Colonic mucosa (tissue), 4 donors: Measurements from ENCODE around the gene UGGT2. TPM values are rescaled to one million over a fixed set of nuclear protein-coding genes. Genes with fewer than 3 reads are reported as not detected.
"Not testable (repeated sequence)": the region's sequence is repeated elsewhere in the genome, so short reads cannot be mapped to it uniquely, and the experiment has no call there.

Experiments
- DNase-seq: peaks from one replicate; pipeline ENCODE4 v3.0.0-alpha.2; 2020
- H3K27ac ChIP-seq: fragments of 200-600 bp; one replicate; pipeline ENCODE4 v1.8.0; 2021
- H3K27me3 ChIP-seq: fragments of 200-600 bp; one replicate; pipeline ENCODE4 v1.8.0; 2021
- H3K36me3 ChIP-seq: fragments of 200-600 bp; one replicate; pipeline ENCODE4 v1.8.0; 2021
- H3K4me1 ChIP-seq: fragments of 200-600 bp; one replicate; pipeline ENCODE4 v1.8.0; 2021; ENCODE audit warnings: mild to moderate bottlenecking
- H3K4me3 ChIP-seq: fragments of 200-600 bp; one replicate; pipeline ENCODE4 v1.8.0; 2021
- H3K9ac ChIP-seq, 2 donors: one replicate each; pipeline ENCODE4 v1.7.0; 2013; ENCODE audit warnings: control low read depth in 2 of 2, low read depth in 2 of 2, low read length in 2 of 2
- H3K9me3 ChIP-seq: fragments of 200-600 bp; one replicate; pipeline ENCODE4 v1.8.0; 2021
- CTCF ChIP-seq: fragments of 200-600 bp; IDR thresholded peaks from one replicate; pipeline ENCODE4 v1.8.0; 2022; ENCODE audit warnings: antibody characterized with exemption, mild to moderate bottlenecking
- intact Hi-C: fragments of 100-400 bp; cut with DNase I; formaldehyde crosslinking; loops from one replicate; pipeline ENCODE4 v1.14.1; 2022
- total RNA-seq, 2 donors: library from RNA; stranded (reverse); fragmentation: NEBNext Ultra II Directional in 1 of 2; extraction: Animal tissue kit (Norgen Biotek cat#: 25700) in 1 of 2; gene quantifications; one replicate each; pipeline ENCODE4 v1.2.1, GENCODE V29; 2021
- donor health status: healthy.
- donor health status: DM: no; HTN: no; CAD: no.
- donor health status: DM: no; HTN: no; CAD: no.

The UGGT2 gene
- total RNA-seq, 2 donors from 2014 or later: 16.3 to 18.0 TPM

- H3K27ac ChIP-seq: no peak overlapping the region
- H3K27me3 ChIP-seq: no peaks in the 10 kb centered on the region
- DNase-seq: no peak
- H3K4me3 ChIP-seq: no peak overlapping the region
- no peak for TF ChIP-seq CTCF
- H3K4me1 ChIP-seq: no peaks in the 10 kb centered on the region
- no peaks in the 10 kb centered on the region for H3K9me3 ChIP-seq
- intact Hi-C loops: no loop called here
- H3K36me3 ChIP-seq: no peaks in the 10 kb centered on the region
- no peak overlapping the region for H3K9ac ChIP-seq
These were observed 273.7 kb downstream of the UGGT2 start for GRCh38 chr13:95779522-95779921.

- no peak for TF ChIP-seq CTCF
These were observed 281.3 kb downstream of the UGGT2 start for GRCh38 chr13:95771905-95772304.

GRCh38 chr13:95763601-95764000, 289.6 kb downstream of the UGGT2 start:
- TF ChIP-seq CTCF: no peak
- H3K4me1 ChIP-seq: no peaks in the 10 kb centered on the region
- no peaks in the 10 kb centered on the region for H3K36me3 ChIP-seq
- no peaks in the 10 kb centered on the region for H3K9me3 ChIP-seq
- H3K9ac ChIP-seq: no peak overlapping the region
- intact Hi-C loops: no loop called here
- H3K27ac ChIP-seq: no peak overlapping the region
- DNase-seq: no peak
- H3K4me3 ChIP-seq: no peak overlapping the region
- no peaks in the 10 kb centered on the region for H3K27me3 ChIP-seq

More at GRCh38 chr13:95771905-95772304, 281.3 kb downstream of the UGGT2 start:
- Histone ChIP-seq H3K4me1 (no peaks in the 10 kb centered on the region), H3K4me3 (no peak overlapping the region), H3K9ac (no peak overlapping the region), H3K36me3 (no peaks in the 10 kb centered on the region), H3K27me3 (no peaks in the 10 kb centered on the region), H3K9me3 (no peaks in the 10 kb centered on the region), H3K27ac (no peak overlapping the region)
- DNase-seq: no peak
- intact Hi-C loops: no loop called here

- H3K9me3 ChIP-seq, H3K27ac ChIP-seq, DNase-seq, intact Hi-C loops, H3K4me3 ChIP-seq, H3K36me3 ChIP-seq, H3K27me3 ChIP-seq, H3K4me1 ChIP-seq, H3K9ac ChIP-seq: not testable (repeated sequence)
These were observed 290.6 kb downstream of the UGGT2 start for GRCh38 chr13:95762626-95763025.

- Histone ChIP-seq H3K9me3 (no peaks in the 10 kb centered on the region), H3K27ac (no peak overlapping the region), H3K36me3 (no peaks in the 10 kb centered on the region), H3K4me1 (no peaks in the 10 kb centered on the region), H3K4me3 (no peak overlapping the region), H3K27me3 (no peaks in the 10 kb centered on the region), H3K9ac (no peak overlapping the region)
- TF ChIP-seq CTCF: no peak
- intact Hi-C loops: no loop called here
- no peak for DNase-seq
These were observed 297.1 kb downstream of the UGGT2 start for GRCh38 chr13:95756072-95756471.

GRCh38 chr13:95754069-95754468, 299.1 kb downstream of the UGGT2 start:
- intact Hi-C loops: no loop called here
- H3K4me1 ChIP-seq: no peaks in the 10 kb centered on the region
- no peaks in the 10 kb centered on the region for H3K9me3 ChIP-seq
- no peak overlapping the region for H3K4me3 ChIP-seq
- no peak overlapping the region for H3K27ac ChIP-seq
- no peaks in the 10 kb centered on the region for H3K27me3 ChIP-seq
- no peak for DNase-seq
- no peaks in the 10 kb centered on the region for H3K36me3 ChIP-seq
- TF ChIP-seq CTCF: no peak
- no peak overlapping the region for H3K9ac ChIP-seq
